Endothelial cell of umbilical vein (primary cell): ENCODE results near the gene PRSS3. TPM values are rescaled to one million over a fixed set of nuclear protein-coding genes. Genes with fewer than 3 reads are reported as not detected.
"Not testable (repeated sequence)": the region's sequence is repeated elsewhere in the genome, so short reads cannot be mapped to it uniquely, and the experiment has no call there.

Source experiments
- BruUV-seq: library from RNA; stranded (reverse); fragments of 400-500 nt; replicated peaks from 2 replicates; lab custom pipeline; 2021; lab: Mats Ljungman, UMichigan
- CTCF ChIA-PET: fragments of 300-600, 350-600 bp; sonication (Branson Sonifier 250); formaldehyde crosslinking; loops from one replicate; lab custom pipeline; 2021; ENCODE audit warnings: antibody characterized with exemption, inconsistent platforms; lab: Charles Lee
- POLR2A ChIA-PET: fragments of 300-600, 350-600 bp; sonication (Branson Sonifier 250); formaldehyde crosslinking; loops from one replicate; lab custom pipeline; 2021; ENCODE audit warnings: antibody characterized with exemption, inconsistent platforms; lab: Charles Lee
- DNase-seq: peaks from one replicate; pipeline ENCODE4 v3.0.0-alpha.2; 2011; ENCODE audit warnings: low read depth, low spot score
- FAIRE-seq: peaks from 2 replicates; lab custom pipeline; 2011; peaks lifted over from hg19 to GRCh38; lab: Jason Lieb, UNC
- H2AFZ ChIP-seq: 2 replicates; pipeline ENCODE4 v1.6.0; 2012; ENCODE audit warnings: low read depth, low read length, control low read depth, inconsistent platforms
- H3K27ac ChIP-seq: 2 replicates; pipeline ENCODE4 v1.5.1; 2011; ENCODE audit warnings: low read depth, mild to moderate bottlenecking, control low read depth, low read length, moderate library complexity; ENCODE audit not compliant: insufficient read depth
- H3K27me3 ChIP-seq, 2 experiments: 2 replicates each; pipeline versions ENCODE4 v1.6.0 to v1.6.1; 2011; ENCODE audit warnings: low read length in 2 of 2, mixed read lengths in 1 of 2; ENCODE audit not compliant: control insufficient read depth in 2 of 2, insufficient read depth in 2 of 2
- H3K36me3 ChIP-seq, 2 experiments: 2 replicates in 1 of 2; 3 replicates in 1 of 2; pipeline ENCODE4 v1.5.1; 2011; ENCODE audit warnings: low read length in 2 of 2, mild to moderate bottlenecking in 1 of 2, moderate library complexity in 1 of 2; ENCODE audit not compliant: control insufficient read depth in 2 of 2, insufficient read depth in 2 of 2; ENCODE audit errors: extremely low read depth in 1 of 2
- H3K4me1 ChIP-seq: 3 replicates; pipeline ENCODE4 v1.5.1; 2011; ENCODE audit warnings: mild to moderate bottlenecking, low read length; ENCODE audit not compliant: control insufficient read depth, insufficient read depth; ENCODE audit errors: extremely low read depth
- H3K4me2 ChIP-seq: 2 replicates; pipeline ENCODE4 v1.6.1; 2011; ENCODE audit warnings: low read length, control low read depth, mixed read lengths; ENCODE audit not compliant: insufficient read depth
- H3K4me3 ChIP-seq, 3 experiments: fragments of 200-600 bp in 1 of 3; sonication (generic), shearing (Covaris generic) in 1 of 3; replicated peaks in 1 of 3; 2 replicates each; pipeline ENCODE4 v1.5.1; 2011 to 2016; ENCODE audit warnings: control low read depth in 3 of 3, low read length in 3 of 3, mild to moderate bottlenecking in 2 of 3, inconsistent platforms in 1 of 3, low read depth in 1 of 3, moderate library complexity in 1 of 3; ENCODE audit not compliant: insufficient read depth in 1 of 3
- H3K79me2 ChIP-seq: 2 replicates; pipeline ENCODE4 v1.6.0; 2012; ENCODE audit warnings: low read length, inconsistent platforms; ENCODE audit not compliant: control insufficient read depth, insufficient read depth
- H3K9ac ChIP-seq: replicated peaks from 2 replicates; pipeline ENCODE3; 2011; ENCODE audit warnings: low read length, control low read depth; ENCODE audit not compliant: insufficient read depth; ENCODE audit errors: extremely low read depth
- H3K9me1 ChIP-seq: replicated peaks from 3 replicates; pipeline ENCODE4 v1.6.0; 2011; ENCODE audit warnings: mild to moderate bottlenecking, low read length; ENCODE audit not compliant: control insufficient read depth, insufficient read depth; ENCODE audit errors: extremely low read depth
- H3K9me3 ChIP-seq: replicated peaks from 2 replicates; pipeline ENCODE4 v1.5.1; 2012; ENCODE audit warnings: low read length, inconsistent platforms; ENCODE audit not compliant: control insufficient read depth, insufficient read depth
- H4K20me1 ChIP-seq: replicated peaks from 2 replicates; pipeline ENCODE3; 2011; ENCODE audit warnings: mild to moderate bottlenecking, low read length; ENCODE audit not compliant: control insufficient read depth, insufficient read depth; ENCODE audit errors: extremely low read depth
- FOS ChIP-seq: IDR thresholded peaks from 2 replicates; pipeline ENCODE4 v1.6.1; 2011; ENCODE audit warnings: mild to moderate bottlenecking, low read length, moderate library complexity, borderline replicate concordance; ENCODE audit not compliant: insufficient read depth
- GATA2 ChIP-seq: IDR thresholded peaks from 2 replicates; pipeline ENCODE4 v1.7.0; 2011; ENCODE audit warnings: low read depth, mild to moderate bottlenecking, moderate library complexity, mixed read lengths, low read length; ENCODE audit not compliant: insufficient read length, insufficient read depth
- JUN ChIP-seq: IDR thresholded peaks from 2 replicates; pipeline ENCODE4 v1.6.1; 2011; ENCODE audit warnings: borderline replicate concordance, low read depth; ENCODE audit not compliant: insufficient read length, insufficient read depth
- MYC ChIP-seq: IDR thresholded peaks from one replicate; pipeline ENCODE4 v1.6.1; 2011; ENCODE audit warnings: mild to moderate bottlenecking, low read depth, low read length
- POLR2A ChIP-seq: IDR thresholded peaks from 2 replicates; pipeline ENCODE4 v1.6.1; 2012; ENCODE audit warnings: low read depth, mild to moderate bottlenecking, control low read depth, low read length
- dilution Hi-C: fragments of 300-500 bp; cut with MboI; formaldehyde crosslinking; loops from one replicate; pipeline ENCODE4 v1.15.0; 2019; ENCODE audit warnings: low sequenced_read_pairs; ENCODE audit not compliant: extremely low pct_ligation_motif_present
- intact Hi-C: fragments of 100-400 bp; cut with micrococcal nuclease; formaldehyde crosslinking; loops from one replicate; pipeline ENCODE4 v1.10.0; 2022
- polyA plus RNA-seq, 4 experiments: library from polyadenylated mRNA; depleted of rRNA in 3 of 4; stranded (reverse) in 3 of 4; unstranded in 1 of 4; fragments of >200 nt; gene quantifications; 2 replicates each; pipeline versions ENCODE4 v1.2.1 to v1.2.3, GENCODE V29; 2011 to 2012; ENCODE audit warnings: missing spikeins in 1 of 4
- total RNA-seq: library from RNA; stranded (reverse); gene quantifications from 2 replicates; pipeline ENCODE4 v1.2.3, GENCODE V29; 2021

The PRSS3 gene
- total and polyA plus RNA-seq, 2 donors (not counting 3 experiments of a cell fraction or from before 2014, with no cell fraction given): 3.7 to 4.4 TPM

- no peaks in the 10 kb centered on the region for H3K9me1 ChIP-seq
- no peak overlapping the region for H2AFZ ChIP-seq
- FAIRE-seq (peak; percentile 89), DNase-seq (peak; percentile 67)
- TF ChIP-seq FOS (peak; percentile 39), POLR2A (no peak), GATA2 (no peak), MYC (no peak), JUN (no peak)
- no peaks in the 10 kb centered on the region for H3K36me3 ChIP-seq
- no peak overlapping the region for H3K9ac ChIP-seq
- no peak overlapping the region for H3K4me3 ChIP-seq
- ChIA-PET POLR2A (no interaction called here), CTCF (no interaction called here)
- no peak overlapping the region for H3K4me2 ChIP-seq
- no peaks in the 10 kb centered on the region for H3K27me3 ChIP-seq
- BruUV-seq: no TSS peak
- dilution Hi-C loops (no loop called here), intact Hi-C loops (no loop called here)
- no peaks in the 10 kb centered on the region for H3K79me2 ChIP-seq
- H4K20me1 ChIP-seq: no peaks in the 10 kb centered on the region
- H3K4me1 ChIP-seq: no peaks in the 10 kb centered on the region
- H3K27ac ChIP-seq: no peak overlapping the region
- no peaks in the 10 kb centered on the region for H3K9me3 ChIP-seq
Measured at GRCh38 chr9:33800886-33801285, 5.5 kb downstream of the PRSS3 start.

GRCh38 chr9:33801943-33802500 lies 6.7 kb downstream of the PRSS3 start:
- POLR2A ChIA-PET, H3K27ac ChIP-seq, H3K9me3 ChIP-seq, H3K9me1 ChIP-seq, BruUV-seq, H3K4me2 ChIP-seq, DNase-seq, H3K36me3 ChIP-seq, H2AFZ ChIP-seq, H3K9ac ChIP-seq, FAIRE-seq, H3K79me2 ChIP-seq, H3K4me1 ChIP-seq, H3K27me3 ChIP-seq, dilution Hi-C loops, intact Hi-C loops, H4K20me1 ChIP-seq, H3K4me3 ChIP-seq: not testable (repeated sequence)
- CTCF ChIA-PET: interaction anchor here (1.8 kb wide), 1 partner anchor 12 kb away, joined by 7 read pairs; no protein-coding TSS in a partner anchor

- intact Hi-C loops, H3K9me3 ChIP-seq, FAIRE-seq, DNase-seq, H3K79me2 ChIP-seq, H2AFZ ChIP-seq, dilution Hi-C loops, H3K4me1 ChIP-seq, H3K27me3 ChIP-seq, H4K20me1 ChIP-seq, H3K9ac ChIP-seq, H3K36me3 ChIP-seq, BruUV-seq, H3K27ac ChIP-seq, H3K4me3 ChIP-seq, H3K9me1 ChIP-seq, H3K4me2 ChIP-seq, POLR2A ChIA-PET: not testable (repeated sequence)
- CTCF ChIA-PET: interaction anchor here (0.9 kb wide), 1 partner anchor 9 kb away, joined by 3 read pairs; no protein-coding TSS in a partner anchor
Measured at GRCh38 chr9:33804196-33804595, 8.8 kb downstream of the PRSS3 start.
